Inflammatory macrophage treated with lipopolysaccharide for 1 hour (primary cell): Measurements from ENCODE around the gene QKI.
"Not testable (repeated sequence)": the region's sequence is repeated elsewhere in the genome, so short reads cannot be mapped to it uniquely, and the experiment has no call there.

Source experiments
- DNase-seq, 2 donors: peaks; one replicate each; pipeline ENCODE4 v3.0.0-alpha.2; 2020 to 2022

The QKI gene

GRCh38 chr6:163415620-163416556 is 1.4 kb downstream of the QKI start:
- peak; percentile 80 to 86 for DNase-seq

- peak; percentile 59 to 81 for DNase-seq
Measured at GRCh38 chr6:163416557-163417253, 2.2 kb downstream of the QKI start.

GRCh38 chr6:163417595-163417994 is 3.1 kb downstream of the QKI start:
- DNase-seq = no peak

- DNase-seq = peak in 1 of 2 donors; percentile 13
Measured at GRCh38 chr6:163418311-163419029, 4.0 kb downstream of the QKI start.

GRCh38 chr6:163419413-163420288 is 5.1 kb downstream of the QKI start:
- DNase-seq = peak; percentile 21 to 50

- no peak for DNase-seq
Measured at GRCh38 chr6:163420289-163420614, 5.7 kb downstream of the QKI start.

GRCh38 chr6:163422550-163422949 is 8.0 kb downstream of the QKI start:
- no peak for DNase-seq

- no peak for DNase-seq
Measured at GRCh38 chr6:163423696-163424095, 9.2 kb downstream of the QKI start.

- peak; percentile 71 to 76 for DNase-seq
Measured at GRCh38 chr6:163427498-163428254, 13.2 kb downstream of the QKI start.

- DNase-seq = no peak
Measured at GRCh38 chr6:163428373-163428772, 13.9 kb downstream of the QKI start.

- no peak for DNase-seq
Measured at GRCh38 chr6:163429858-163430448, 15.4 kb downstream of the QKI start.

GRCh38 chr6:163432300-163432699 is 17.8 kb downstream of the QKI start:
- no peak for DNase-seq

- not testable (repeated sequence) for DNase-seq
Measured at GRCh38 chr6:163433486-163433885, 19.0 kb downstream of the QKI start.

- no peak for DNase-seq
Measured at GRCh38 chr6:163435023-163435422, 20.5 kb downstream of the QKI start.

- DNase-seq = no peak
Measured at GRCh38 chr6:163436843-163437242, 22.3 kb downstream of the QKI start.

GRCh38 chr6:163437466-163437865 is 22.9 kb downstream of the QKI start:
- DNase-seq = no peak

GRCh38 chr6:163438298-163438939 is 23.9 kb downstream of the QKI start:
- no peak for DNase-seq

- no peak for DNase-seq
Measured at GRCh38 chr6:163438940-163439335, 24.4 kb downstream of the QKI start.

GRCh38 chr6:163439390-163439789 is 24.9 kb downstream of the QKI start:
- DNase-seq = not testable (repeated sequence)

- DNase-seq = no peak
Measured at GRCh38 chr6:163439997-163440396, 25.5 kb downstream of the QKI start.

- DNase-seq = no peak
Measured at GRCh38 chr6:163442336-163442735, 27.8 kb downstream of the QKI start.
